HG02798 (cell line): ENCODE measurements around the gene SNX15.

Source experiments
- ATAC-seq: cut with Tn5 transposase; IDR thresholded peaks from one replicate; pipeline ENCODE4 v1.9.1; 2021; ENCODE audit warnings: mild to moderate bottlenecking; ENCODE audit not compliant: unreplicated experiment, poor library complexity

The SNX15 gene

GRCh38 chr11:65051398-65051858, 24.2 kb downstream of the SNX15 start:
- no peak for ATAC-seq

GRCh38 chr11:65053827-65054508, 26.7 kb downstream of the SNX15 start:
- no peak for ATAC-seq

- no peak for ATAC-seq
These were observed 28.3 kb downstream of the SNX15 start for GRCh38 chr11:65055538-65055937.

GRCh38 chr11:65056999-65057398, 29.8 kb downstream of the SNX15 start:
- ATAC-seq, result no peak

- ATAC-seq, result no peak
These were observed 30.3 kb downstream of the SNX15 start for GRCh38 chr11:65057526-65057925.

GRCh38 chr11:65058012-65058411, 30.8 kb downstream of the SNX15 start:
- no peak for ATAC-seq

GRCh38 chr11:65058419-65059054, 31.3 kb downstream of the SNX15 start, which contains the start of gene NAALADL1:
Gene NAALADL1 (minus strand): TSS chr11:65058553. CDS start chr11:65058521, 32 bp downstream.
- ATAC-seq, result no peak

- no peak for ATAC-seq
These were observed 32.3 kb downstream of the SNX15 start for GRCh38 chr11:65059523-65059922.

GRCh38 chr11:65059959-65060824, 33.0 kb downstream of the SNX15 start:
- ATAC-seq, result no peak

GRCh38 chr11:65060913-65061408, 33.7 kb downstream of the SNX15 start:
- ATAC-seq, result no peak

- ATAC-seq, result no peak
These were observed 36.3 kb downstream of the SNX15 start for GRCh38 chr11:65063532-65063931.

- ATAC-seq, result no peak
These were observed 37.6 kb downstream of the SNX15 start for GRCh38 chr11:65064847-65065240.

- ATAC-seq, result no peak
These were observed 38.6 kb downstream of the SNX15 start for GRCh38 chr11:65065851-65066250.

- no peak for ATAC-seq
These were observed 39.1 kb downstream of the SNX15 start for GRCh38 chr11:65066315-65066714.

- ATAC-seq, result no peak
These were observed 39.6 kb downstream of the SNX15 start for GRCh38 chr11:65066805-65067291.

- ATAC-seq, result no peak
These were observed 40.2 kb downstream of the SNX15 start for GRCh38 chr11:65067446-65067845.

GRCh38 chr11:65069217-65069616, 42.0 kb downstream of the SNX15 start:
- no peak for ATAC-seq

GRCh38 chr11:65071907-65072630, 44.8 kb downstream of the SNX15 start:
- no peak for ATAC-seq

- ATAC-seq, result no peak
These were observed 45.4 kb downstream of the SNX15 start for GRCh38 chr11:65072631-65072966.

GRCh38 chr11:65077451-65077850, 50.2 kb downstream of the SNX15 start:
- ATAC-seq, result no peak
